OCI-LY3 (cell line): Measurements from ENCODE around the gene EXOC4.

Experiments
- H2AFZ ChIP-seq: fragments of 200-600, 300-600 bp; shearing (Covaris generic); 2 replicates; pipeline ENCODE4 v1.6.0; 2014; ENCODE audit warnings: antibody characterized with exemption, low read depth, low read length
- H3K27ac ChIP-seq: fragments of 200-600, 300-600 bp; sonication (generic); 2 replicates; pipeline ENCODE4 v1.5.1; 2014; ENCODE audit warnings: mild to moderate bottlenecking, low read length, moderate library complexity, mixed read lengths
- H3K27me3 ChIP-seq: fragments of 200-600, 300-600 bp; sonication (generic); 2 replicates; pipeline ENCODE4 v1.6.1; 2014; ENCODE audit warnings: low read depth, low read length, mixed read lengths
- H3K36me3 ChIP-seq: fragments of 200-600, 300-600 bp; sonication (generic); replicated peaks from 2 replicates; pipeline ENCODE3; 2014; ENCODE audit warnings: low read depth, low read length, mixed read lengths
- H3K4me1 ChIP-seq: fragments of 300-600, 200-600 bp; sonication (generic); 2 replicates; pipeline ENCODE4 v1.6.1; 2014; ENCODE audit warnings: low read length, mixed read lengths
- H3K4me2 ChIP-seq: fragments of 200-600, 300-600 bp; sonication (generic); 2 replicates; pipeline ENCODE4 v1.6.1; 2014; ENCODE audit warnings: low read length, mixed read lengths
- H3K4me3 ChIP-seq: fragments of 300-600, 200-600 bp; sonication (generic); 2 replicates; pipeline ENCODE4 v1.5.1; 2014; ENCODE audit warnings: antibody characterized with exemption, mild to moderate bottlenecking, low read length, moderate library complexity
- H3K79me2 ChIP-seq: fragments of 300-600, 200-600 bp; shearing (Covaris generic); 2 replicates; pipeline ENCODE4 v1.6.1; 2014; ENCODE audit warnings: mild to moderate bottlenecking, low read length, mixed read lengths
- H3K9ac ChIP-seq: fragments of 300-600, 200-600 bp; shearing (Covaris generic); 2 replicates; pipeline ENCODE4 v1.6.0; 2014; ENCODE audit warnings: mild to moderate bottlenecking, low read length, moderate library complexity
- H3K9me3 ChIP-seq: fragments of 200-600, 300-600 bp; shearing (Covaris generic); 2 replicates; pipeline ENCODE4 v1.6.1; 2014; ENCODE audit warnings: low read length, mixed read lengths; ENCODE audit not compliant: insufficient read depth
- H4K20me1 ChIP-seq: fragments of 200-600, 300-600 bp; sonication (generic); 2 replicates; pipeline ENCODE4 v1.6.1; 2016; ENCODE audit warnings: low read length, mixed read lengths; ENCODE audit not compliant: insufficient read depth
- CTCF ChIP-seq: fragments of 200-600, 300-600 bp; sonication (generic); IDR thresholded peaks from 2 replicates; pipeline ENCODE4 v1.5.1; 2014; ENCODE audit warnings: antibody characterized with exemption, low read length, low read depth
- EZH2phosphoT487 ChIP-seq: fragments of 200-600 bp; shearing (Covaris generic); IDR thresholded peaks from 2 replicates; pipeline ENCODE4 v1.6.1; 2018; ENCODE audit warnings: antibody characterized with exemption, mixed run types, low read depth

The EXOC4 gene

DNA sequence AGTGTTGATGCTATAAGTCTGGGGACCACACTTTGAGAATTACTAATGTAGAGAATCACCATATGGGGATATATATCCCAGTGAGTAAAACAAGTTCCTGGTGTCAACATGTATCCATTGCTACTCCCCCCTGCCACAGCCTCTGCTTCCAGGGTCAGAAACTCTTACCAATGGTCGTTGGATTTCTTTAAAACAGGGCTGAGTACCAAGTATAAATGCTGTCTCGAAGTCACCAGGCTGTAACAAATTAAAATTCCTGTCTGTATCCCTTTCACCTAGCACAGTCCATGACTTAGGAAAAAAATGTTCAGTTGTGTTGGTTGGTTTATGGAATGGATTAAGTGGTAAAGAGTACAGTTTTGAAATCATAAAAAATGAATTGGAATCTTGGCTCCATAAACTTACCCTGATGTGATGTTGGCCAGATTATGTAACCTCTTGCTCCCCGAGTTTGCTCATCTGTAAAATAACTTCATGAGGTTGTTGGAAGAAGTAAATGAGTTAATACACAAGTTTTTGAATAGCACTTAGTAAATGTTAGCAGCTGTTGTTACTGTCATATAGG is 510.3 kb downstream of the EXOC4 start:
- Histone ChIP-seq H3K4me1 (peaks cover 8% of the 10 kb centered on the region), H3K9ac (no peak overlapping the region)
- TF ChIP-seq EZH2phosphoT487 (no peak), CTCF (no peak)

GRCh38 chr7:133769668-133770067 is 516.8 kb downstream of the EXOC4 start:
- Histone ChIP-seq H3K9ac (no peak overlapping the region), H3K27ac (no peak overlapping the region), H3K4me1 (peaks cover 8% of the 10 kb centered on the region), H3K4me2 (no peak overlapping the region), H3K4me3 (no peak overlapping the region), H3K79me2 (no peaks in the 10 kb centered on the region), H3K9me3 (no peaks in the 10 kb centered on the region), H4K20me1 (no peaks in the 10 kb centered on the region), H3K27me3 (no peaks in the 10 kb centered on the region), H3K36me3 (no peaks in the 10 kb centered on the region), H2AFZ (no peak overlapping the region)
- no peak for TF ChIP-seq EZH2phosphoT487
- no peak for TF ChIP-seq CTCF

More for the DNA sequence above, 510.3 kb downstream of the EXOC4 start:
- no peaks in the 10 kb centered on the region for H3K36me3 ChIP-seq
- no peaks in the 10 kb centered on the region for H4K20me1 ChIP-seq
- no peaks in the 10 kb centered on the region for H3K9me3 ChIP-seq
- H3K4me2 ChIP-seq: no peak overlapping the region
- no peak overlapping the region for H3K27ac ChIP-seq
- no peak overlapping the region for H3K4me3 ChIP-seq
- H3K27me3 ChIP-seq: no peaks in the 10 kb centered on the region
- no peak overlapping the region for H2AFZ ChIP-seq
- no peaks in the 10 kb centered on the region for H3K79me2 ChIP-seq

DNA sequence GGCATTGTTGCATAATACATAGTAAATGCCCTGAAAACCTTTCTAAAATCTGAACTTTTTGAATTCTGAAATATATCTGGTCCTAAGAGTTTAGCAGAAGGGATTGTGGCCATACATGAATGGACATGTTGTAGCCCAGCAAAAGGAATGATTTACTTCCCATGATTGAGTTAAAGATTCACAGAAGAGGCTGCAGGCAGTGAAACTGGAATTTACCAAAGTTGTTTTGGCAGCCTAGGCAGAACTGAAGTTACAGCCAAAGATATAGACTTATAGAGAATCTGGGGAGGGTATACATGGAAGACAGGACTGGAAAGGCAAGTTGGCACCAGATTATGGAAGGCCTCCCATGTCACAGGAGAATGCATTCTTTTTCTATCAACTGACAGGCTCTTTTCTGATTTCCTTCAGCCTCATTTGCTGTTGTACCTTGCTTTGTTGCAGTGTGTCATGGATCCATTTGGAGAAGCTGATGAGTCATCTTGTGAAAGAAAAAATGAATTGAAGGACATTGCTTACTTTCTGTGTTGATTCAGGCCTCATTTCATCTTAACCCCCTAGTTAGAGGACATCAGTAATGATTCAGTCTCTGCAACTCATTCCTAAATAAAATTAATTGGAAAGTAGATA is 518.1 kb downstream of the EXOC4 start:
- Histone ChIP-seq H3K27ac (no peak overlapping the region), H3K79me2 (no peaks in the 10 kb centered on the region), H2AFZ (no peak overlapping the region), H3K27me3 (no peaks in the 10 kb centered on the region), H3K9me3 (no peaks in the 10 kb centered on the region), H3K36me3 (no peaks in the 10 kb centered on the region), H3K4me3 (no peak overlapping the region), H3K4me1 (peaks cover 8% of the 10 kb centered on the region), H4K20me1 (no peaks in the 10 kb centered on the region), H3K4me2 (no peak overlapping the region), H3K9ac (no peak overlapping the region)
- TF ChIP-seq EZH2phosphoT487: no peak
- TF ChIP-seq CTCF: no peak

- Histone ChIP-seq H2AFZ (no peak overlapping the region), H3K27me3 (no peaks in the 10 kb centered on the region), H3K4me3 (no peak overlapping the region), H4K20me1 (no peaks in the 10 kb centered on the region), H3K36me3 (no peaks in the 10 kb centered on the region), H3K79me2 (no peaks in the 10 kb centered on the region), H3K27ac (no peak overlapping the region), H3K9ac (no peak overlapping the region), H3K9me3 (no peaks in the 10 kb centered on the region), H3K4me2 (no peak overlapping the region), H3K4me1 (peaks cover 3% of the 10 kb centered on the region)
- TF ChIP-seq EZH2phosphoT487 (no peak), CTCF (no peak)
Observed at GRCh38 chr7:133771788-133772419, 519.0 kb downstream of the EXOC4 start.
